GM21717 (cell line): ENCODE data around the gene TGFBR3.

Source experiments
- ATAC-seq: cut with Tn5 transposase; IDR thresholded peaks from one replicate; pipeline ENCODE4 v1.9.1; 2021; ENCODE audit warnings: mild to moderate bottlenecking, moderate library complexity; ENCODE audit not compliant: unreplicated experiment

Gene TGFBR3

DNA sequence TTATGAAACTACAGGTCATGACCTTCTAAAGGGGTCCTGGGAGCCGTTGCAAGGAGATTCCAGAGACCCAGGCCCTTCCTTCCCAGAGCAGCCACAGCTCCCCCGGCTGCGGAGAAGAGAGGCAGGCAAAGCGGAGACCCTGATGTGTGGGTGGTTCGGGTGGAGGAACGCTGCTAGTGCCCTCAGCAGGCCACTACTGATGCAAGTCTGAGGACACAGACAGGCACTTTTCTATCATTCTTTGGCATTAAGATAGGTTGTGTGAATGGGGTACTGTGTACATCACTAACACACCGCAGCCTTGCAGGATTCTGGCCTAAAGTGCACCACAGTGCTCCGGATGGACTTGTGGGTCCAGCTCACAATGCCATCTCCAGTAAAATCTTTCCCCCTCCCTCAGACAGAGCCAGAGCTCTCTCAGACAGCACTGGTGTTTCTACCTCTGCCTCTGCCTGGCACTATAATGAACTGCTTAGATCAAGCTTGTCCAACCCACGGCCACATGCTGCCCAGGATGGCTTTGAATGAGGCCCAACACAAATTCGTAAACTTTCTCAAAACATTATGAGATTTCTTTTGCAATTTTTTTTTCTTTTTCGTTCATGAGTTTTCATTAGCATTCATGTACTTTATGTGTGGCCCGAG is 121.4 kb downstream of the TGFBR3 start:
- no peak for ATAC-seq

DNA sequence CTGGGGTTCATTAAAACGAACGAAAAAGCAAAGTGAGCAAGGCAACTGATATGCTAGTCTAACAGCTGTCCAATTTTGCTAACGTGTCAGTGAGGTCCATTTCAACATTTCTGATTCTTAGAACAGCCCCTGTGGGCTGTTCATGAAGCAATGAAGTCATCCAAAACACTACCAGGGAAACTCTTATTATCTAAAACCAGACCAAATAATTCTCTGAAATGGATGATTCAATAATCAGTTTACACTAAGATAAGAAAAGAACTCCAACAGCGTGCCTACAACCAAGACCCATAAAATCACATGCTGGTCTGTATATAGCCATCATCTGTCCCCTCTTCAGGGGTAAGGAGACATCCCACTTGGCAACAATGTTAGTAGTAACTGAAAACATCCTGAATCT is 122.7 kb downstream of the TGFBR3 start:
- no peak for ATAC-seq

DNA sequence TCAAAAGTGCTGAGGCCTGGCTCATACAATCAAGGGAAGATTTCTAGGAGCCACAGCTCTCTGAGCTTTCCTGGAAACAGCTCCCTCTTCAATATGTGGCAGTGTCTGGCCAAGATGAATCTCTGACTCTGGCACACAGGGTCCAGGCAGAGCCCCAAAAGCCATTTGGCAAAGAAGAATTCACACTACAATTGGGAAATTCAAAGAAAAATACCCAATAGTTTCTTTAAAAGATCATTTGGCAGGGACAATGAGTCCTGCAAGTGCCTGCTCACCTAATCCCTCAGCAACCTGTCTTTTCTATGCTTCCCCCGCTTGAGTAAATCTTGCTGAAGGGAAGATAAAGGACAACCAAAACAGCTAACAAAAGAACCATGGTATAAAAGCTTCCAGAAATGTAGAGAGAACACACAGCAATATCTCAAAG is 124.6 kb downstream of the TGFBR3 start:
- no peak for ATAC-seq

DNA sequence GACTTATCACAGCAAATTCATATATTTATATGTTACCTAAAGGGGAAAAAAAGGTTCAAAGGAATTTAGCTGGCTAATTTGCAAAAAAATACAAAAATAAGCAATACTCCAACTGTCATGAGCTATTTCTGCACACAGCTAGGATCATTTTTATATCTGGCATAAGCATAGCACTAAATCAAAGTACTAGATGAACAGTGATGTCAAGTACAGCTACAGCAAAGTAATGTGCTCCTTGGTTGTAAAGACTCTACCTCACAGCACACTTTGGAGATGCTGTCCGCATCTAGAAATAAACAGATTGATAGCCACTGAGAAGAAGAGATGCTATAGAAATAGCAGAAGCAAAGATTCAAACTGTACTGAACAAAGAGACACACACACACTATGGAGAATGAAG is 125.4 kb downstream of the TGFBR3 start:
- no peak for ATAC-seq

DNA sequence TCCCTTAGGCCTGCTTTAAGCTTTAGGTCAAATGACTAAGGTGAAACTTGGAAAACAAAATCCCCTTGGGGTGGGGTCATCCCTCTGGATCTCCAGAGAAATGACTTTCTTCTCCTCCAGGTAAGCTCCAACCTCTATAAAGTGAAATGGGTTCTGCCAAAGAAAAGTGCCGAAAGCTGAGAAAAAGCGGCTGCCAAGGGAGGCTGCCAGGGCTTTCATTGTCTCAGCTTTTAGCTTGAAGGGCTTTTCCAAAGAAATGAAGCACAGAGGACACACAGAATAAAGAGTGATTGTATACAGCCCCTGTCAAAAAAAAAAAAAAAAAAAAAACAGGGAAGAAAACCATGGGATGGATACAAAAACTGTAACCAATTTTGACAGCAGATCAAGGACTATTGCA is 126.9 kb downstream of the TGFBR3 start:
- no peak for ATAC-seq

DNA sequence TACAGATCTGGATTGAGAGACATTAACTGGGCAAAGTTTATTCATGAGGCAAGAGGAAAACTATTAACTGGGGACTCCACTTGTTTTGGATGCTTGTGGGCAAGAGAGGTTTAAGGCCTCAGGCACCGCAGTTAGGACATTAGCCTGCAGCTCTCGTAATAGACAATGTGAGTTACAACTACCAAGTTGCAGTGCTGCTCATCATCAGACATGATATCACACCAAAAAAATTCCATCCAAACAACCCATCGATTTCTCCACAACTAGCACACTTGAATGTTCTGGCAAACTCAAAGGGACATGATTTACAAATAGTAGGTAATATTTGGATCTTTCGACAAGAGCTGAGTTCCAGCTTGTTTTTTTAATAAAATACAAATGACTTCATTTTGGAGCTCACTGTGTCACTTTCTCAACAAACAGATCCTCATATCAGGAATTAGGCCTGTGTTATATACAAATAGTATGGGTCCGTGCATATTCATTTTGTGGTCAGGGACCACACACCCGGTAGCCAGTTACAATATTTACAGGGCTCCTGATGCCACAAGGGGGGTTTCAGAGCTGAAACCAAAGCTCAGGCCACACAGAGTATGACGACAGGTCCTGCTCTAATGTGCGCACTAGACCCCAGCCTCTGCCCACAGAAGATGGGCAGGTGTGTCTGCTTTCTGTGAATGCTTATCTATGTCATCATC is 128.0 kb downstream of the TGFBR3 start:
- ATAC-seq: no peak

DNA sequence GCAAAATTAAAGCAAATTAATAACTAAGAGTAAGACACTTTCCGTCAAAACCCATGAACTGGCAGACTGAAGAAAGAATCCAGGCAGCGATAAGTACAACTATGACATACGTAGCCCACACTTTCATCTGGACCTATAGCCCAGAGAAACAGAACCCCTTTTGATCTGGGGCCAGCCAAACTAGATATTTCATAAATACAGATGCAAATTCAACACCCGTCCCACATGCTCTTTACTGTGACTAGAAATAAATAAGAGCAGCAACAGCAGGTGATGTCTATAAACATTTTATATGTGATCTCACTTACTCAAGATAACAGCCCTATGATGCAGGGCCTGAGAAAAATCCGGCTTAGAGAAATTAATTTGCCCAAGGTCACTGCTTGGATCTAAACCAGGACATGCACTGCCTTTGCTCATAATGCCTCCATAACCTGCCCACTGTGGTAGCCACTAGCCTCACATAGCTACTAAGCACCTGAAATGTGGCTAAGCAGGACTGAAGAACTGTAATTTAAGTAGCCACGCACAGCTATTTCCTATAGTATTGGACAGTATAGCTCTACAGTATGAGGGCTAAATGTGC is 130.2 kb downstream of the TGFBR3 start:
- no peak for ATAC-seq

DNA sequence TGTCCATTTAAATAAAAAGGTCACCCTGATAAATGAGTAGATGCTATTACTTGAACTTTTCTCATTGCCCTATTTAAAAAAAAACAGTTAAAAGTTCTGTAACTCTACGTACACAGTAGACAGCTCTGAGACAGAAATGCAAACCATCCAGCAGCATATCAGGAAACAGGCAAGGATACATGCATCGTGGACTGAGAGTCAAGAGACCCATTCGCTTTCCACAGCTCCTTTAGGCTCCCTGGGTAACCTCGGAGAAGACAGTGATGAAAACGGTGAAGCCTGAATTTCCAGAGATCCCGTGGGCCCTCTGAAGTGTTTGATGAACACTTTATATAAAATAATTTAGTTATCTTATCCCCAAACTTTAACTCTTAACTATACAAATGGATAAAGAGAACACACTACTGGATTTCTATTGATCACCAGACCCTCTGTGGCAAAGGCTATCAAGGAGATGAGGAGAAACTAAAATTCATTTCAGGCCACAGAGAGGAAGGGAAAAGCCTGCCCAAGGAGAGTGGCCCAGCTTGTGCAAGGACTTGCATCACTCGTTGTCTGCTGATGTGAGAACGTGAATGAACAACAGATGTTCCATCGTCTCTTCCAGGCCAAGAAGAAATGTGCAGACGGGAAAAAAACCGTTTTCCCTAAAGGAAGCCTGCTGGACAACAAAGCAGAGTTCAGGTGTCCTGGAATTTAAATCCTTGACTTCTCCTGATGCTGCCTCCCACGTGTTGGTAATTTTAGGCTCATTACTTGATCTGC is 131.0 kb downstream of the TGFBR3 start:
- no peak for ATAC-seq

DNA sequence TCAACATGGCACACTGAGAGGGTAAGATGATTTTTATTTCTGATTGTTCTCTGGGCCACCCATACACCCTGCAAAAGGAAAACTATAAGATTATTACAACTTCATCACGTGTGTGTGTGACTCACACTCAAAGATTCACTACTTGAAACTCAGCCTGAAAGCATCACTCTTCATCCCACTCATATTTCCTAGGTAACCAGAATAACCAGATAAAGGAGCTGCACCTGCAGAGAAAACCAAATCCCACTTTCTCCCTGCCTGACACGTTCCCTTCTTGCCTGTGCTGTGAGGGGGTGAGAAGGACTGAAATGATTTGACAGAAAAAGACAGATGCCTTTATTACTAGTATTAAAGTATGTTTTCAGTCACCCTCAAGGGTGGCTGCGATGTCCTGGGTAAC is 131.6 kb downstream of the TGFBR3 start:
- peak; percentile 71 for ATAC-seq

DNA sequence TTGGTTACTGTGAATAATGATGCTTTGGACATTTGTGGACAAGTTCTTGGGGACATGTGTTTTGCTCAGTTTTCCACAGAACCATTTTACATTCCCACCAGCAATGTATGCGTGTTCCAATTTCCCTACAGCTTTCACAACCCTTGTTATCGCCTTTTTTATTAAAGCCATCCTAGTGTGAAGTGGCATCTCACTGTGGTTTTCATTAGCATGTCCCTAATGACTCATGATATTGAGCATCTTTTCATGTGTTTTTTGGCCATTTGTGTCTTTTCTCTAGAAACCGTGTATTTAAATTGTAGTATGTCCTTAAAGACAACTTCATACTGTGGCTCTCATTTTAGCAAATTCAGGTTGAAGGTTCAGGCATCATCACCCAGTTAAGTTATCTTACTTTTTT is 132.1 kb downstream of the TGFBR3 start:
- ATAC-seq: peak; percentile 25

DNA sequence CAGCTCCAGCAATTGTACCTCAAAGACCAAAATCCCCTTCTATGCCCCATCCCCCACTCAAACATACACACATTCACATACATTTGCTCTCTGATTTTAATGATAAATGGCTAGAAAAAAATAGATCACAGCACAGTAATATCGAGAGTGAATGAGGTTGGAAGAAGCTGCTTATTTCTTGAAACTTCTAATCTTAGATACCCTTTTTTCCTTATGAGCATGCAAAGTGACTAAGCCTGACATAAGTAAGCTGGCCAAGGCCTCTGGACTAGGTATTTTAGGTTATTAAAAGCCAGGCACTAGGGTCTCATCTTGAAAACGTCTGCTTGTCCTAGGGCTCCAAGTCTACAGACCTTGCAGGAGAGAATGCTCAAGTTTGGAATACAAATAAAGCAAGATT is 133.6 kb downstream of the TGFBR3 start:
- ATAC-seq: peak; percentile 56

DNA sequence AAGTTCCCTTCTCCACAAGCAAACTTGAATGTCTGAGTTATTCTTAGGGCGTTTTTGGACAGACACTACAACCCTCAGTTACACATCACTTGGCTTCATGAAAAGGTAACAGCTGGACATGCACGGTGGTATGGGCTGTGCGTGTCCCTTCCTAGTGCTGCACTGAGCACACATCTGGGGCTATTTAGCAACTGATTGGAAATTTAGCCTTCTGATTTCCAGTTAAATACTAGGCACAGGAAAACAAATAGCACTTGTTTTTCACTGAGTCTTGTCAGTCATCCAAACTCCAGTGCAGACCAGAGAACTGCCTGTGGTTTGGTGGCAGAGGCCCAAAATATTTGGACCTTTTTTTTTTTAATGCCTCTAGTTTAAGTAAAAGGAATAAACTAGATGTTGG is 134.7 kb downstream of the TGFBR3 start:
- ATAC-seq: no peak

DNA sequence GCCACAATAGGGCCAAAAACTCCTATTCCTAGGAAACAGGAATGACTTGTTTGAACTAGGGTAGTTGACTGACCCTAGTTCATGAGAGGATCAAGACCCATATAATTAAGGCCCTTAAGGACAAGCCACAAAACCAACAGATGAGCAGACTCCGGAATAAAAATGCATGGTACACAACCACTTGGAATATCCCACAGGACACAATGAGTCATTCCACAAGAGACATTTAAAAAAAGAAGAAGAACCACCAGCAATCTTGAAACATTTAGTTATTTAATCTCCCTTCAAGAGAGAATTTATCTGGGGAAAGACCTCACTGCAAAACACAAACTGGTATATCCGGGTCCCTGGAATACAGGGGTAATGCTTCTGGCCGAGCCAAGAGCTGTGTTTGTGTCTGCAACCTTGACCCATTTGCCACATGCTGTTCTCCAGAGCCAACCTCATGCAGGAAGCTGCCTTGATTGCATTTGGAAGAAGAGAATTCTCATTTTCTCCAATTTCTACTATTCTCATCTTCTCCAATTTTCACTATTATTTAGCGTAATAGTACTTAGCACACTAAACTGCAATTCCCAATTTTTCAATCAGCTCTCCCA is 135.5 kb downstream of the TGFBR3 start:
- no peak for ATAC-seq

DNA sequence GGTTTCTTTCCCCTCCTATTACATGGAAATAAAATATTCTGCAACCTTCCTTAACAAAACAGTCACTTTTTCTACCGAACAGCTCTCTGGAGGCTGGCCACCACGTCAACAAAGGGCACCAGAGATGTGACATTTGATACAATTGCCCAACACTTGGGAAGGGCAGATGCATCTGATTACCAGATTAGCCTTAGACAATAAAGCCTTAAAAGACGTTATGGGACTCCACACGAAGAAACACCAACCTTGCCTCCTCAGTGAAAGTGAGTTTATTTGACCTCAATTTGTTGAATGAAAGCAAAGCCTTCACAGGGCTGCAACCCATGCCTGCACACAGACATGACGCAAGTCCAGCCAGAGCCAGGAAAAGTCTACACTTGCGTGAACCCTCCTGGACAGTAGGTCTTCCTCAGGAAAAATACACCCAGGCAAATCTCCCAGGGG is 136.1 kb downstream of the TGFBR3 start:
- ATAC-seq: no peak

DNA sequence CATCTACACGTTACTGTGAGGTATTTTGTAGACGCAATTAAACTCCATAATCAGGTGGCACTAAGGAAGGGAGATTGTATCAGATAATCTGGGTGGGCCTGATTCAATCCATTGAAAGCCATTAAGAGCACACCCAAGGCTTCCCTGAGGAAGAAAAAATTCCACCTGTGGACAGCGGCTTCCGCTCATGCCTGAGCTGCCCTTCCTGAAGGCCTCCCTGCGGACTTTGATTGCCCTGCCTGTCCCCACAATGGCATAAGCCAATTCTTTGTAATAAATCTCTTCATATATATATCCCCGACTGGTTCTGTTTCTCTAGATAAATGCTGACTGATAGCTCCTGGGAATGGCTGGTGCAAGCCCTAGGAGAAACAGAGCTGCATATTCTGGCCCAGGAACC is 138.3 kb downstream of the TGFBR3 start:
- ATAC-seq: no peak

DNA sequence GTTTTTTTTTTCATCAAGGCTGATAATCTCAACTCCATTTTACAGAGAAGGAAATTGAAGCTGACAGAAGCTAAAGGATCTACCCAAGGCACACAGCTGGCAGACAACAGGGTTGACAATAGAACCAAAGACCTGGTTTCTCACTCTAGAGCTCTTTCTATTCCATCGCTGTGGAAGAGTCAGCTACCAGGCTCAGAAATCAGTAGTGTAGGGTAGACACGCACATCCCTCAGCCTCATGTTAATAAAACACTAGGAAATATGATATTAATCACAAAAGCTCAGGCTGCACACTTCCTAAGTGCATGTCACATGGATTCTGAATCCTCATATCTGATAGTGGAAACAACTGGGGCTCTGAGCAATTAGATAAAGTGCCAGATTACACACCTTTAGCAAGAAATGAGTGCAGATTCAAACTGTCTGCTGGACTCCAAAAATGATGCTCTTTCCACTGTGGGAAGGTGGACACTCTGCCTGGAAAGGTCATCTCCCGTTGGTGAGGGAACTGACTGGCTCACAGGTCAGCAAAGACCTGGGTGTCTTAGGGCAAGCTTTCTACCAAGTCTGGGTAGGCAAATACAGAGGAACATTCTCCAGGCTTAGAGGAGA is 139.1 kb downstream of the TGFBR3 start:
- no peak for ATAC-seq

DNA sequence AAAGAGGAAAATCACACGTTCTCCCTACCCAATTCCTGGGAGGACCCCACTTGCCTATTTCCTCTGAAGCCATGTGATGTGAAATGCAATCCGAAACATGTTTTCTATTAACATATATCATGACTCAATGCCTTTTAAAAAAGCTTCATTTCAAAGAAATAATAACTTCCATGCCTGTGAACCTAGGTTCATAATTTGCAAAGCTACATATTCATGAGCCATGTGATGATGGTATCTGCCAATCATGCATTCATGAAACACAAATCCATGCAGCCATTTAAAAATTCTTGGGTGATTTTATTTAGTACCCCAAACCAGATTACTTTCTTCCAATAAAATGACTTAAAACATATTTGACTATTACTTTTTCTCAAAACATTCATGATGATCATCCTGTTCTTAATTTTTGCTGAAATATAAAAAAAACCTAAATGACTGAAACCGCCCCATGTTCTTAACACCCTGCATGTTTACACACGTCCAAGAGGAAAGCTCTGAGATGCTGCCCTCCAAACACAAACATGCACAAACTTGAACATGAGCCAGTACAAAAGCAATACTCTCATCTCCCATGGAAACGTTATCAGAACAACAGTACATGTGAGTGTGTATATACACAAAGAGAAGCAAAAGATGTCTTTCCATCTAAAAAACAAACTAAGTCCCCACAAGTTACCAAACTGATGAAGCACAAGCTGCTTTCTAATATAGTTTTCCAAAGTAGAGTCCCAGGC is 140.1 kb downstream of the TGFBR3 start:
- no peak for ATAC-seq

DNA sequence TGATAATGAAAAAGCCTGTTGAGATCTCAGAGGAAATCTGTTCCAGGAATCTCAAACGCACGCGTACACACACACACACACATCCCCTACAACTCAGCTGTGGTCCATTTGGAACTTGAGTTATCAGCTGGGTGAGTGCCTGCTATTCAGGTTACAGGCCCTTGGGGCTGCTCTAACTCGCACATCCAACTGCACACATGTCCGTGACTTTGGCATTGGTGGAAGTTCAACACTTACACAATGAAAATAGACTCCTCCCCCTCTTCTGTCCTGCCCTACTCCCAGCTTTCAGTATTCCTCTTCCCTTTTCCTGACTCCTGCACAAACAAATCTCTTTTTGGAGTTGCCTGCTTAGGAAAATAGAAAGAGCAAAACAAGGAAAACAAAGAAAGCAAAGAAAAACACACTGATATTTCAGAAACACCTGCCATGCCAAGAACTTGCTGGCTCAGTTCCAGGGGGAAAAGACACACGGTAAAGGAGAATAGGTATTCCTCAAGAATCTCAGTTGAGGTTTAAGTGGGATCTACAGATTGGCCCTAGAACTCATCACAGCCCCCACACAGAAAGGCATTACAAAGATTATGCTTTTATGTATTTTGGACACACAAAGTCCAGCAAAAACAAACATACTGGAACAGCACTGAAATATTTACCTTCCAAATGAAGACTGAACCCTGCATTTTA is 140.9 kb downstream of the TGFBR3 start:
- ATAC-seq: no peak

DNA sequence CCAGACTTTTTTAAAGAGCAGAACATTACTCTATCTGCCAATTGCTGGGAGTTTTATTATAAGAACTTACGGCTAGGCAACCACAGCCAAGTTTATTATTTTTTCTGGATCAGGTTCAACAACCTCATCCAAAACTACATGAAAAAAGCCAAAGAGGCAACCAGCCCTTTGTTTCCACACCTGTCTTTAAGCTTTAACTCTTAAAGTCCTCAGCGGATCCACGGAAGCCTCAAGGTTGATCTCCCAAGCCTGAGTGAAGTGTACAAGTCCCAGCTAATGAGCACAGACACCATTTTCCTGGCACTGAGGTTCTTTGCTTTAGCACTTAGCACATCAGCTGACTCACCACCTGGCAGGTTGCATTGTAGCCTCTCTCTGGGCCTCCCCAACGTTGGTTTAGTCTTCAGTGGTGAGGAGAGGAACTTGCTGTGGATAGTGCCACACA is 143.1 kb downstream of the TGFBR3 start:
- ATAC-seq: no peak
